IPS-18a (cell line): Measurements from ENCODE around the gene HOOK2.
"Not testable (repeated sequence)": the region's sequence is repeated elsewhere in the genome, so short reads cannot be mapped to it uniquely, and the experiment has no call there.

Experiments used
- H3K27ac ChIP-seq: one replicate; pipeline ENCODE4 v1.5.1; 2013; ENCODE audit warnings: low read length
- H3K27me3 ChIP-seq: one replicate; pipeline ENCODE4 v1.6.1; 2013; ENCODE audit warnings: mild to moderate bottlenecking, low read length; ENCODE audit not compliant: control insufficient read depth, insufficient read depth
- H3K36me3 ChIP-seq: one replicate; pipeline ENCODE4 v1.6.1; 2013; ENCODE audit warnings: low read depth, low read length; ENCODE audit not compliant: control insufficient read depth
- H3K4me1 ChIP-seq: one replicate; pipeline ENCODE4 v1.6.1; 2013; ENCODE audit warnings: low read depth, low read length; ENCODE audit not compliant: control insufficient read depth
- H3K4me3 ChIP-seq: one replicate; pipeline ENCODE4 v1.5.1; 2013; ENCODE audit warnings: low read length
- H3K9ac ChIP-seq: one replicate; pipeline ENCODE4 v1.6.1; 2013; ENCODE audit warnings: mild to moderate bottlenecking, low read length, moderate library complexity
- H3K9me3 ChIP-seq: one replicate; pipeline ENCODE4 v1.6.1; 2013; ENCODE audit warnings: low read depth, low read length; ENCODE audit not compliant: control insufficient read depth

HOOK2 gene

GRCh38 chr19:12800466-12800770 lies 25.1 kb upstream of the HOOK2 start:
- Histone ChIP-seq H3K27me3 (peaks cover 7% of the 10 kb centered on the region), H3K4me3 (peak overlapping the region; percentile 78), H3K9me3 (no peaks in the 10 kb centered on the region), H3K4me1 (peaks cover 12% of the 10 kb centered on the region), H3K36me3 (peaks cover 23% of the 10 kb centered on the region), H3K27ac (no peak overlapping the region), H3K9ac (peak overlapping the region; percentile 80)

- Histone ChIP-seq H3K4me1 (peaks cover 12% of the 10 kb centered on the region), H3K36me3 (peaks cover 23% of the 10 kb centered on the region), H3K27me3 (peaks cover 7% of the 10 kb centered on the region), H3K9me3 (no peaks in the 10 kb centered on the region), H3K4me3 (peak overlapping the region; percentile 78), H3K27ac (no peak overlapping the region), H3K9ac (no peak overlapping the region)
Observed at GRCh38 chr19:12799742-12800465, 24.6 kb upstream of the HOOK2 start.

- Histone ChIP-seq H3K36me3 (peaks cover 23% of the 10 kb centered on the region), H3K27me3 (peaks cover 12% of the 10 kb centered on the region), H3K4me1 (peaks cover 15% of the 10 kb centered on the region)
- H3K9ac ChIP-seq, H3K27ac ChIP-seq, H3K4me3 ChIP-seq, H3K9me3 ChIP-seq: not testable (repeated sequence)
Observed at GRCh38 chr19:12797607-12798006, 22.3 kb upstream of the HOOK2 start.

DNA sequence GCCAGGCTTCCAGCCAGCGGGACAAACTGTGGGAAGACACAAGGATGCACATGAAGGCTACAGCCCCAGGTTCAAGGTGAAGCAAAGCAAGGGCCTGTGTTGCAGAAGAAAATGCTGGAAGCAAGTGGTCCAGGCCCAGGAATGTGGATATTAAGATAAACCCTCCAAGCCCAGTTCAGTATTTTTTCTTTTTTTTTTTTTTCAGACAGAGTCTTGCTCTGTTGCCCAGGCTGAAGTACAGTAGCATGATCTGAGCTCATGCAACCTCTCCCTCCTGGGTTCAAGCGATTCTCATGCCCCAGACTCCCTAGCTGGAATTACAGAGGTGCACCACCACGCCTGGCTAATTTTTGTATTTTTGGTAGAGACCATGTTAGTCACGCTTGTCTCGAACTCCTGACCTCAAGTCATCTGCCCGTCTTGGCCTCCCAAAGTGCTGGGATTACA lies 21.8 kb upstream of the HOOK2 start:
- no peak overlapping the region for H3K27ac ChIP-seq
- peaks cover 23% of the 10 kb centered on the region for H3K36me3 ChIP-seq
- H3K4me1 ChIP-seq, result peaks cover 15% of the 10 kb centered on the region
- no peaks in the 10 kb centered on the region for H3K9me3 ChIP-seq
- H3K4me3 ChIP-seq, result no peak overlapping the region
- peaks cover 12% of the 10 kb centered on the region for H3K27me3 ChIP-seq
- H3K9ac ChIP-seq, result no peak overlapping the region

GRCh38 chr19:12796146-12797071 lies 21.1 kb upstream of the HOOK2 start:
- Histone ChIP-seq H3K27me3 (peaks cover 19% of the 10 kb centered on the region), H3K36me3 (peaks cover 23% of the 10 kb centered on the region), H3K4me1 (peaks cover 15% of the 10 kb centered on the region), H3K9ac (no peak overlapping the region), H3K9me3 (no peaks in the 10 kb centered on the region), H3K4me3 (no peak overlapping the region), H3K27ac (no peak overlapping the region)

DNA sequence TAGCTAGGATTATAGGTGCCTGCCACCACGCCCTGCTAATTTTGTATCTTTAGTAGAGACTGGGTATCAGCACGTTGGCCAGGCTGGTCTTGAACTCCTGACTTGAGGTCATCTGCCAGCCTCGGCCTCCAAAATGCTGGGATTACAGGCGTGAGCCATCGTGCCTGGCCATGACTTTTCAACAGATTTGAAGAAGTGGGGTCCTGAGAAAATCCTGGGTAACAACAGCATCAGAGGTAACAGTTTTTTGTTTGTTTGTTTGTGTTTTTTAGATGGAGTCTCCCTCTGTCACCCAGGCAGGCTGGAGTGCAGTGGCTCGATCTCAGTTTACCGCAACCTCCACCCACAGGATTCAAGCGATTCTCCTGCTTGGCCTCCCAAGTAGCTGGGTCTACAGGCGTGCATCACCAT lies 19.6 kb upstream of the HOOK2 start:
- Histone ChIP-seq H3K27me3 (peaks cover 31% of the 10 kb centered on the region), H3K27ac (no peak overlapping the region), H3K9ac (no peak overlapping the region)

GRCh38 chr19:12794196-12794941 lies 19.0 kb upstream of the HOOK2 start:
- Histone ChIP-seq H3K9me3 (no peaks in the 10 kb centered on the region), H3K27me3 (peaks cover 31% of the 10 kb centered on the region), H3K9ac (peak overlapping the region; percentile 79), H3K4me3 (peak overlapping the region; percentile 72), H3K4me1 (peaks cover 22% of the 10 kb centered on the region), H3K36me3 (peaks cover 11% of the 10 kb centered on the region), H3K27ac (no peak overlapping the region)

More for the DNA sequence above, 19.6 kb upstream of the HOOK2 start:
- no peaks in the 10 kb centered on the region for H3K9me3 ChIP-seq
- H3K4me3 ChIP-seq, result no peak overlapping the region
- H3K36me3 ChIP-seq, result peaks cover 17% of the 10 kb centered on the region
- H3K4me1 ChIP-seq, result peaks cover 21% of the 10 kb centered on the region

GRCh38 chr19:12793290-12794195 lies 18.2 kb upstream of the HOOK2 start:
- no peaks in the 10 kb centered on the region for H3K9me3 ChIP-seq
- H3K27me3 ChIP-seq, result peaks cover 31% of the 10 kb centered on the region
- peak overlapping the region; percentile 79 for H3K9ac ChIP-seq
- peak overlapping the region; percentile 47 for H3K27ac ChIP-seq
- peaks cover 30% of the 10 kb centered on the region for H3K4me1 ChIP-seq
- peaks cover 5% of the 10 kb centered on the region for H3K36me3 ChIP-seq
- peak overlapping the region; percentile 72 for H3K4me3 ChIP-seq

DNA sequence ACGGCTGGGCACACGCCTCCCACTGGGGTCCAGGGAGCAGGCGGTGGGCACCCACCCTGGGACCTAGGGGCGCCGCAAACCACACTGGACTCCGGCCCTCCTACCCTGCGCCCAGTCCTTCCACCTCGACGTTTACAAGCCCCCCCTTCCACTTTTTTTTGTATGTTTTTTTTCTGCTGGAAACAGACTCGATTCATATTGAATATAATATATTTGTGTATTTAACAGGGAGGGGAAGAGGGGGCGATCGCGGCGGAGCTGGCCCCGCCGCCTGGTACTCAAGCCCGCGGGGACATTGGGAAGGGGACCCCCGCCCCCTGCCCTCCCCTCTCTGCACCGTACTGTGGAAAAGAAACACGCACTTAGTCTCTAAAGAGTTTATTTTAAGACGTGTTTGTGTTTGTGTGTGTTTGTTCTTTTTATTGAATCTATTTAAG lies 17.5 kb upstream of the HOOK2 start:
- Histone ChIP-seq H3K9me3 (no peaks in the 10 kb centered on the region), H3K4me3 (peak overlapping the region; percentile 72), H3K36me3 (peaks cover 5% of the 10 kb centered on the region), H3K27me3 (peaks cover 31% of the 10 kb centered on the region), H3K9ac (peak overlapping the region; percentile 62), H3K27ac (no peak overlapping the region), H3K4me1 (peaks cover 32% of the 10 kb centered on the region)

- Histone ChIP-seq H3K36me3 (peaks cover 5% of the 10 kb centered on the region), H3K4me3 (peak overlapping the region; percentile 72), H3K9me3 (no peaks in the 10 kb centered on the region), H3K27ac (no peak overlapping the region), H3K9ac (peak overlapping the region; percentile 62), H3K4me1 (peaks cover 32% of the 10 kb centered on the region), H3K27me3 (peaks cover 31% of the 10 kb centered on the region)
Observed at GRCh38 chr19:12792051-12792852, 16.9 kb upstream of the HOOK2 start.
